NCI-H1694 (cell line): ENCODE data around the gene USP5.
A peak's percentile ranks its signal among the peaks of the same experiment; 100 is the strongest.

Experiments used
- DNase-seq: peaks from one replicate; lab custom pipeline; 2025; lab: John Stamatoyannopoulos, UW

USP5 gene

GRCh38 chr12:6840761-6841515, 11.0 kb upstream of the USP5 start, which contains the start of gene GNB3:
GNB3 (plus strand) TSS chr12:6840925; CDS start chr12:6841288, 363 bp downstream.
- DNase-seq, result no peak

- DNase-seq, result no peak
Observed at GRCh38 chr12:6842075-6842474, 9.9 kb upstream of the USP5 start.

GRCh38 chr12:6843118-6843902, 8.6 kb upstream of the USP5 start:
- no peak for DNase-seq

GRCh38 chr12:6845395-6845794, 6.6 kb upstream of the USP5 start:
- no peak for DNase-seq

- DNase-seq, result no peak
Observed at GRCh38 chr12:6846316-6846869, 5.6 kb upstream of the USP5 start.

- DNase-seq, result no peak
Observed at GRCh38 chr12:6847676-6848075, 4.3 kb upstream of the USP5 start.

- no peak for DNase-seq
Observed at GRCh38 chr12:6849427-6849826, 2.5 kb upstream of the USP5 start.

- DNase-seq, result no peak
Observed at GRCh38 chr12:6849976-6850560, 1.9 kb upstream of the USP5 start.

GRCh38 chr12:6850796-6851152, 1.2 kb upstream of the USP5 start:
- no peak for DNase-seq

- peak; percentile 99 for DNase-seq
Observed at GRCh38 chr12:6851153-6851920, 613 bp upstream of the USP5 start, which contains the start of gene CDCA3. CDCA3 (minus strand) TSS chr12:6851286; CDS start chr12:6850952, 334 bp downstream.

- DNase-seq, result peak; percentile 90
Observed at GRCh38 chr12:6852651-6853354, 853 bp downstream of the USP5 start.

- no peak for DNase-seq
Observed at GRCh38 chr12:6853626-6854025, 1.7 kb downstream of the USP5 start.

GRCh38 chr12:6854036-6854435, 2.1 kb downstream of the USP5 start:
- DNase-seq, result no peak

- DNase-seq, result no peak
Observed at GRCh38 chr12:6855322-6855721, 3.4 kb downstream of the USP5 start.

- no peak for DNase-seq
Observed at GRCh38 chr12:6858799-6859198, 6.8 kb downstream of the USP5 start.

- DNase-seq, result no peak
Observed at GRCh38 chr12:6860116-6860515, 8.2 kb downstream of the USP5 start.

GRCh38 chr12:6860942-6861341, 9.0 kb downstream of the USP5 start:
- no peak for DNase-seq

- no peak for DNase-seq
Observed at GRCh38 chr12:6861391-6861790, 9.4 kb downstream of the USP5 start.

GRCh38 chr12:6863033-6863432, 11.1 kb downstream of the USP5 start:
- no peak for DNase-seq

GRCh38 chr12:6863586-6864321, 11.8 kb downstream of the USP5 start:
- no peak for DNase-seq
